Endothelial cell of umbilical vein (primary cell): Measurements from ENCODE around the gene NTSR1. TPM values are rescaled to one million over a fixed set of nuclear protein-coding genes. Genes with fewer than 3 reads are reported as not detected.

Experiments
- BruUV-seq: library from RNA; stranded (reverse); fragments of 400-500 nt; replicated peaks from 2 replicates; lab custom pipeline; 2021; lab: Mats Ljungman, UMichigan
- CTCF ChIA-PET: fragments of 300-600, 350-600 bp; sonication (Branson Sonifier 250); formaldehyde crosslinking; loops from one replicate; lab custom pipeline; 2021; ENCODE audit warnings: antibody characterized with exemption, inconsistent platforms; lab: Charles Lee
- POLR2A ChIA-PET: fragments of 300-600, 350-600 bp; sonication (Branson Sonifier 250); formaldehyde crosslinking; loops from one replicate; lab custom pipeline; 2021; ENCODE audit warnings: antibody characterized with exemption, inconsistent platforms; lab: Charles Lee
- DNase-seq: peaks from one replicate; pipeline ENCODE4 v3.0.0-alpha.2; 2011; ENCODE audit warnings: low read depth, low spot score
- FAIRE-seq: peaks from 2 replicates; lab custom pipeline; 2011; peaks lifted over from hg19 to GRCh38; lab: Jason Lieb, UNC
- H2AFZ ChIP-seq: 2 replicates; pipeline ENCODE4 v1.6.0; 2012; ENCODE audit warnings: low read depth, low read length, control low read depth, inconsistent platforms
- H3K27ac ChIP-seq: 2 replicates; pipeline ENCODE4 v1.5.1; 2011; ENCODE audit warnings: low read depth, mild to moderate bottlenecking, control low read depth, low read length, moderate library complexity; ENCODE audit not compliant: insufficient read depth
- H3K27me3 ChIP-seq, 2 experiments: 2 replicates each; pipeline versions ENCODE4 v1.6.0 to v1.6.1; 2011; ENCODE audit warnings: low read length in 2 of 2, mixed read lengths in 1 of 2; ENCODE audit not compliant: control insufficient read depth in 2 of 2, insufficient read depth in 2 of 2
- H3K36me3 ChIP-seq, 2 experiments: 2 replicates in 1 of 2; 3 replicates in 1 of 2; pipeline ENCODE4 v1.5.1; 2011; ENCODE audit warnings: low read length in 2 of 2, mild to moderate bottlenecking in 1 of 2, moderate library complexity in 1 of 2; ENCODE audit not compliant: control insufficient read depth in 2 of 2, insufficient read depth in 2 of 2; ENCODE audit errors: extremely low read depth in 1 of 2
- H3K4me1 ChIP-seq: 3 replicates; pipeline ENCODE4 v1.5.1; 2011; ENCODE audit warnings: mild to moderate bottlenecking, low read length; ENCODE audit not compliant: control insufficient read depth, insufficient read depth; ENCODE audit errors: extremely low read depth
- H3K4me2 ChIP-seq: 2 replicates; pipeline ENCODE4 v1.6.1; 2011; ENCODE audit warnings: low read length, control low read depth, mixed read lengths; ENCODE audit not compliant: insufficient read depth
- H3K4me3 ChIP-seq, 3 experiments: fragments of 200-600 bp in 1 of 3; sonication (generic), shearing (Covaris generic) in 1 of 3; replicated peaks in 1 of 3; 2 replicates each; pipeline ENCODE4 v1.5.1; 2011 to 2016; ENCODE audit warnings: control low read depth in 3 of 3, low read length in 3 of 3, mild to moderate bottlenecking in 2 of 3, inconsistent platforms in 1 of 3, low read depth in 1 of 3, moderate library complexity in 1 of 3; ENCODE audit not compliant: insufficient read depth in 1 of 3
- H3K79me2 ChIP-seq: 2 replicates; pipeline ENCODE4 v1.6.0; 2012; ENCODE audit warnings: low read length, inconsistent platforms; ENCODE audit not compliant: control insufficient read depth, insufficient read depth
- H3K9ac ChIP-seq: replicated peaks from 2 replicates; pipeline ENCODE3; 2011; ENCODE audit warnings: low read length, control low read depth; ENCODE audit not compliant: insufficient read depth; ENCODE audit errors: extremely low read depth
- H3K9me1 ChIP-seq: replicated peaks from 3 replicates; pipeline ENCODE4 v1.6.0; 2011; ENCODE audit warnings: mild to moderate bottlenecking, low read length; ENCODE audit not compliant: control insufficient read depth, insufficient read depth; ENCODE audit errors: extremely low read depth
- H3K9me3 ChIP-seq: replicated peaks from 2 replicates; pipeline ENCODE4 v1.5.1; 2012; ENCODE audit warnings: low read length, inconsistent platforms; ENCODE audit not compliant: control insufficient read depth, insufficient read depth
- H4K20me1 ChIP-seq: replicated peaks from 2 replicates; pipeline ENCODE3; 2011; ENCODE audit warnings: mild to moderate bottlenecking, low read length; ENCODE audit not compliant: control insufficient read depth, insufficient read depth; ENCODE audit errors: extremely low read depth
- EZH2 ChIP-seq: IDR thresholded peaks from 2 replicates; pipeline ENCODE4 v1.6.1; 2012; ENCODE audit warnings: borderline replicate concordance, low read depth, mild to moderate bottlenecking, moderate library complexity, low read length, inconsistent platforms; ENCODE audit not compliant: severe bottlenecking
- FOS ChIP-seq: IDR thresholded peaks from 2 replicates; pipeline ENCODE4 v1.6.1; 2011; ENCODE audit warnings: mild to moderate bottlenecking, low read length, moderate library complexity, borderline replicate concordance; ENCODE audit not compliant: insufficient read depth
- GATA2 ChIP-seq: IDR thresholded peaks from 2 replicates; pipeline ENCODE4 v1.7.0; 2011; ENCODE audit warnings: low read depth, mild to moderate bottlenecking, moderate library complexity, mixed read lengths, low read length; ENCODE audit not compliant: insufficient read length, insufficient read depth
- JUN ChIP-seq: IDR thresholded peaks from 2 replicates; pipeline ENCODE4 v1.6.1; 2011; ENCODE audit warnings: borderline replicate concordance, low read depth; ENCODE audit not compliant: insufficient read length, insufficient read depth
- MYC ChIP-seq: IDR thresholded peaks from one replicate; pipeline ENCODE4 v1.6.1; 2011; ENCODE audit warnings: mild to moderate bottlenecking, low read depth, low read length
- POLR2A ChIP-seq: IDR thresholded peaks from 2 replicates; pipeline ENCODE4 v1.6.1; 2012; ENCODE audit warnings: low read depth, mild to moderate bottlenecking, control low read depth, low read length
- POLR2AphosphoS5 ChIP-seq: IDR thresholded peaks from 2 replicates; pipeline ENCODE4 v1.6.1; 2012; ENCODE audit warnings: low read depth, mild to moderate bottlenecking, control low read depth, low read length, moderate library complexity; ENCODE audit not compliant: insufficient read depth
- dilution Hi-C: fragments of 300-500 bp; cut with MboI; formaldehyde crosslinking; loops from one replicate; pipeline ENCODE4 v1.15.0; 2019; ENCODE audit warnings: low sequenced_read_pairs; ENCODE audit not compliant: extremely low pct_ligation_motif_present
- intact Hi-C: fragments of 100-400 bp; cut with micrococcal nuclease; formaldehyde crosslinking; loops from one replicate; pipeline ENCODE4 v1.10.0; 2022
- polyA plus RNA-seq, 4 experiments: library from polyadenylated mRNA; depleted of rRNA in 3 of 4; stranded (reverse) in 3 of 4; unstranded in 1 of 4; fragments of >200 nt; gene quantifications; 2 replicates each; pipeline versions ENCODE4 v1.2.1 to v1.2.3, GENCODE V29; 2011 to 2012; ENCODE audit warnings: missing spikeins in 1 of 4
- total RNA-seq: library from RNA; stranded (reverse); gene quantifications from 2 replicates; pipeline ENCODE4 v1.2.3, GENCODE V29; 2021
- TF ChIP-seq, protein P1 (sequence below), 2 donors: IDR thresholded peaks; 1 replicate in 1 of 2; 2 replicates in 1 of 2; pipeline ENCODE4 v1.5.1; 2011; ENCODE audit warnings: low read length in 2 of 2, mild to moderate bottlenecking in 2 of 2, moderate library complexity in 2 of 2, control low read depth in 1 of 2, inconsistent platforms in 1 of 2, low read depth in 1 of 2; ENCODE audit not compliant: insufficient read depth in 1 of 2; ENCODE audit errors: extremely low read depth in 1 of 2
- TF ChIP-seq, protein P2 (sequence below): IDR thresholded peaks from 2 replicates; pipeline ENCODE4 v1.6.1; 2011; ENCODE audit not compliant: insufficient read depth, insufficient read length

The NTSR1 gene
- total and polyA plus RNA-seq, 2 donors (not counting 3 experiments of a cell fraction or from before 2014, with no cell fraction given): 0.14 to 2.1 TPM

DNA sequence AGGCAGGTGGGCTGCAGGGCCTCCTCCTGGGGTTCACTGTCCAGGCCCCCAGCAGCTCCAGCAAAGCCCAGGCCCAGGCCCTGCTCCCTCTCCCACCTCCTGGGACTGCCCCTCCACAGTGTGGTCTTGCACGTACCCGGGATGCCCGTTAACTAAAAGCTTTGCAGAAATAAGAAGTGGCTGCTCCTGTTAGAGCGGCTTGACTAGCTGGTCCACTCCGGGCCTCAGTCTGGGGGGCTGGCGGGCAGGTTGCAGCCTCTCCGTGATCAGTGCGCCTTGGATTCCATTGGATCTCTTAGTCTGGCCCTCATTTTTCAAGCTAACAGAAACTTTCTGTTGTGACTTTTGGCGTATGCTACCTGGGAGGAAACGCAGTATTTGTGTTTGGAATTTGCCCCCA lies 39.4 kb upstream of the NTSR1 start:
- H3K79me2 ChIP-seq: no peaks in the 10 kb centered on the region
- no peak overlapping the region for H3K27ac ChIP-seq
- no peak overlapping the region for H3K4me3 ChIP-seq
- no peaks in the 10 kb centered on the region for H3K27me3 ChIP-seq
- CTCF ChIA-PET: interaction anchor here (1.0 to 9.2 kb wide), 7 partner anchors 9 to 139 kb away, joined by 3 to 120 read pairs (median 5); no protein-coding TSS in a partner anchor
- dilution Hi-C loops: no loop called here
- peaks cover 13% of the 10 kb centered on the region for H3K4me1 ChIP-seq
- H4K20me1 ChIP-seq: no peaks in the 10 kb centered on the region
- no peak for FAIRE-seq
- no peaks in the 10 kb centered on the region for H3K9me1 ChIP-seq
- TF ChIP-seq POLR2A (no peak), MYC (no peak), JUN (no peak), EZH2 (no peak), FOS (no peak), GATA2 (no peak), POLR2AphosphoS5 (no peak)
- TF ChIP-seq, protein P1, sequence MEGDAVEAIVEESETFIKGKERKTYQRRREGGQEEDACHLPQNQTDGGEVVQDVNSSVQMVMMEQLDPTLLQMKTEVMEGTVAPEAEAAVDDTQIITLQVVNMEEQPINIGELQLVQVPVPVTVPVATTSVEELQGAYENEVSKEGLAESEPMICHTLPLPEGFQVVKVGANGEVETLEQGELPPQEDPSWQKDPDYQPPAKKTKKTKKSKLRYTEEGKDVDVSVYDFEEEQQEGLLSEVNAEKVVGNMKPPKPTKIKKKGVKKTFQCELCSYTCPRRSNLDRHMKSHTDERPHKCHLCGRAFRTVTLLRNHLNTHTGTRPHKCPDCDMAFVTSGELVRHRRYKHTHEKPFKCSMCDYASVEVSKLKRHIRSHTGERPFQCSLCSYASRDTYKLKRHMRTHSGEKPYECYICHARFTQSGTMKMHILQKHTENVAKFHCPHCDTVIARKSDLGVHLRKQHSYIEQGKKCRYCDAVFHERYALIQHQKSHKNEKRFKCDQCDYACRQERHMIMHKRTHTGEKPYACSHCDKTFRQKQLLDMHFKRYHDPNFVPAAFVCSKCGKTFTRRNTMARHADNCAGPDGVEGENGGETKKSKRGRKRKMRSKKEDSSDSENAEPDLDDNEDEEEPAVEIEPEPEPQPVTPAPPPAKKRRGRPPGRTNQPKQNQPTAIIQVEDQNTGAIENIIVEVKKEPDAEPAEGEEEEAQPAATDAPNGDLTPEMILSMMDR (IDR thresholded peaks at IDR 0.05; ENCODE audit: extremely low read depth in 1 of 2, insufficient read depth in 1 of 2, low read depth in 1 of 2, low read length in 2 of 2): no peak
- TF ChIP-seq, protein P2, sequence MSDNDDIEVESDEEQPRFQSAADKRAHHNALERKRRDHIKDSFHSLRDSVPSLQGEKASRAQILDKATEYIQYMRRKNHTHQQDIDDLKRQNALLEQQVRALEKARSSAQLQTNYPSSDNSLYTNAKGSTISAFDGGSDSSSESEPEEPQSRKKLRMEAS: no peak
- DNase-seq: no peak
- H3K9ac ChIP-seq: no peak overlapping the region
- intact Hi-C loops: loop anchor here (2.0 kb wide), 1 partner anchor 114 kb away; no protein-coding TSS in a partner anchor
- H3K36me3 ChIP-seq: no peaks in the 10 kb centered on the region
- no peaks in the 10 kb centered on the region for H3K9me3 ChIP-seq
- POLR2A ChIA-PET: no interaction called here
- H3K4me2 ChIP-seq: no peak overlapping the region
- no TSS peak for BruUV-seq
- no peak overlapping the region for H2AFZ ChIP-seq
